Stimulated activated naive CD8-positive, alpha-beta T cell treated with anti-CD3 and anti-CD28 coated beads, Interleukin-15, amount 100 ng/mL, for 72 hours (primary cell): Measurements from ENCODE around the gene MCF2L2.

Experiments
- ATAC-seq: fragments of 150-1000 bp; cut with Tn5 transposase; 2 replicates; pipeline ENCODE4 v1.10.0; 2021; ENCODE audit warnings: mild to moderate bottlenecking, moderate library complexity
- DNase-seq, 2 donors: peaks; one replicate each; pipeline ENCODE4 v3.0.0; 2021 to 2022
- H3K27ac Mint-ChIP-seq, 2 donors: one replicate each; pipeline ENCODE4 v1.8.0; 2022; ENCODE audit warnings: mild to moderate bottlenecking in 2 of 2, mixed read lengths in 2 of 2, moderate library complexity in 2 of 2
- H3K27me3 Mint-ChIP-seq: one replicate; pipeline ENCODE4 v1.8.0; 2022; ENCODE audit warnings: mixed read lengths
- H3K4me1 Mint-ChIP-seq: one replicate; pipeline ENCODE4 v1.8.0; 2022; ENCODE audit warnings: mild to moderate bottlenecking, mixed read lengths
- H3K4me3 Mint-ChIP-seq, 2 donors: one replicate each; pipeline ENCODE4 v1.8.0; 2022; ENCODE audit warnings: mild to moderate bottlenecking in 2 of 2, mixed read lengths in 2 of 2, moderate library complexity in 1 of 2
- H3K9me3 Mint-ChIP-seq, 2 donors: one replicate each; pipeline ENCODE4 v1.8.0; 2022; ENCODE audit warnings: mixed read lengths in 2 of 2

The MCF2L2 gene

DNA sequence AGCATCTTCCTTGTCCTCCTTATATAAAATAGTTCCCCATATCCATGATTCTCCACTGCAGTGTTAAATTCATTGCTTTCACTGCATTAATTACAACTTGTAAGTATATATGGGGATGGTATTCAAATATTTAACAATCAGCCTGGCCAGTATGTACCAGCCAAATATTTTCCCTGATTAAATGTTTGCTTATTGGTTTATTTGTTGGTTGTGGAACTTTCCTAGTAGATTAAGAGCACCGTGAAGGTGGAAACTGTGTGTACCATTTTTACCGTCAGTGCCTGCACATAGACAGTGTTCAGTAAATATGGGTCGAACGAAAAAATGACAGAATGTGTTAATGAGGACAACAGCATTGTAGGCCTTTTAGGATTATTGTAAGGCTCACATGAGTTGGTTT is 272.9 kb downstream of the MCF2L2 start:
- DNase-seq (no peak), ATAC-seq (no peak)
- Mint-ChIP-seq H3K4me3 (no peak overlapping the region), H3K27ac (no peak overlapping the region), H3K4me1 (peaks cover 30% of the 10 kb centered on the region), H3K9me3 (no peaks in the 10 kb centered on the region), H3K27me3 (no peaks in the 10 kb centered on the region)

DNA sequence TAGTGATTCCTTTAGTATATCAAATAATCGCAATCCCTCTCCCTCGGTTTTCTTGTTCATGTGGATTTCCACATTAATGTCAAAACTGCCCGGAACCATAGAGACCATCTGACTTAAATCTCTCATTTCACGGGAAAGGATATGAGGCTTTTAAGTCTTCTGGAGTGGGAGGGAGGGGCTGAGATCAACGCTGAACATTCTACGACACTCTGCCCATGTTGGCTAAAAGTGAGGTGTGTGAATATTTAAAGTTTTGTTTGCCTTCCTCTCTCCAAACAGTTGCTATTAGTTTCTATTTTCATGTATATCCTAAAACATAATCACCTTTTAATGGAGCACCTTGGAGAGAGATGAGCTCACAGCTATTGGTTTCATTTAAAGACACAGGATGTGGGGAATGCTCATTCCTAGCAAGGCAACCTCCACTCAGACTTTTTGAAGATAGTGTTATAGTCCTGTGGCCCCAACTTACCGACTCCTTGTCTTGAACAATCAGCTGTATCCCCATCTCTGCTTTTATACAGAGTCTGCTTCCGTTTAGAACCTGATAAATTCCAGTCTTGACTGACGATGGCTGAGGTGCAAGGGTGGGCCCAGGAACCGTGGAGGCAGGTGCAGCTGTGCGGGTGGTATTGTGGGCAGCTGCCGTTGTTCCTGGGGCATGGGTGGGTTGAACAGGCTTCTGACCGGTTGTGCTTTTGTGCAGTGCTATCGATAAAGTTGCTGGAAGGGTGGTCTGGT is 275.0 kb downstream of the MCF2L2 start:
- Mint-ChIP-seq H3K27me3 (no peaks in the 10 kb centered on the region), H3K27ac (no peak overlapping the region), H3K9me3 (no peaks in the 10 kb centered on the region), H3K4me1 (peaks cover 11% of the 10 kb centered on the region), H3K4me3 (no peak overlapping the region)
- ATAC-seq, result no peak
- DNase-seq, result no peak

DNA sequence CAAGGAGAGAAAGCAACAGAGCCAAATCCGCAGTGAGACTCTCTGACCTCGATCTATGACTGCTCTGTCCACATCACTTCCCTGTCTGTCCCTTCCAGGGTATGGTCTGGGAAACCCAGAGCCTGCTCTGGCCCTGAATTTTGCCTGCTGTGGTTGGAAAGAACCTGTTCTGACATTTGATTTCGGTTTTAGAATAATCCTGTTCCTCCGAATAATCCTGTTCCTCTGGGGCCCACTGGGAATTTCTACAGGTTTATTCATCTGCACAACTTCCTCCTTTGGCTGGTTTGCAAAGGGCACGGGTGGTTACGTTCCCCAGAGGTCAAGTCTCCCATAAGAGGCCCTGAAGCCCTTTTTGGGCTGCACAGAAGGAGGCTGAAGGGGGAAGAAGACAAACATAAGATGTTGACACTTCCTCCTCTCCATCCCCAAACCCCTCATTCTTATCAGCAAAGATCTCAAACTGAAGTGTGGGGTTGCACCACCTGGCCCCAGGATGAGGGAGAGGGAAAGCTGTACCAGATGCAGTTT is 276.5 kb downstream of the MCF2L2 start:
- no peak overlapping the region for H3K4me3 Mint-ChIP-seq
- no peak overlapping the region for H3K27ac Mint-ChIP-seq
- H3K27me3 Mint-ChIP-seq, result no peaks in the 10 kb centered on the region
- ATAC-seq (no peak), DNase-seq (no peak)
- no peaks in the 10 kb centered on the region for H3K4me1 Mint-ChIP-seq
- H3K9me3 Mint-ChIP-seq, result no peaks in the 10 kb centered on the region

DNA sequence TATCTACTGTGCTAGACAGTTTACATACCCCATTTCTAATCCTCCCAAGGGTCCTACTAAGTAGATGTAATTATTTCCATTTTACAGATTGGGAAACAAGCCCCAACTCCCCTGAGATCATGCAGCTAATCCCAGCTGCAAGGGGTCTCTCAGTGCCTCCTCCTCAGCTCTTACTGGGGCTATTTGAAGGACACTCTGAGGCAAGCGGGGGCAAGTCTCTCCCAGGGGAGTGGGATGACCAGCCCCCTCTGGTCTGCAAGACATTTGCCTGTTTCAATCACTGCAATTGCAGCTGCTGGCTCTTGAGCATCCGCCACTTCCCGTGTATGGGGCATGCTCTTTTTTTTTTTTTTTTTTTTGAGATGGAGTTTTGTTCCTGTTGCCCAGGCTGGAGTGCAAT is 277.3 kb downstream of the MCF2L2 start:
- Mint-ChIP-seq H3K9me3 (no peaks in the 10 kb centered on the region), H3K4me1 (no peaks in the 10 kb centered on the region), H3K4me3 (no peak overlapping the region), H3K27me3 (no peaks in the 10 kb centered on the region), H3K27ac (no peak overlapping the region)
- DNase-seq (no peak), ATAC-seq (no peak)

DNA sequence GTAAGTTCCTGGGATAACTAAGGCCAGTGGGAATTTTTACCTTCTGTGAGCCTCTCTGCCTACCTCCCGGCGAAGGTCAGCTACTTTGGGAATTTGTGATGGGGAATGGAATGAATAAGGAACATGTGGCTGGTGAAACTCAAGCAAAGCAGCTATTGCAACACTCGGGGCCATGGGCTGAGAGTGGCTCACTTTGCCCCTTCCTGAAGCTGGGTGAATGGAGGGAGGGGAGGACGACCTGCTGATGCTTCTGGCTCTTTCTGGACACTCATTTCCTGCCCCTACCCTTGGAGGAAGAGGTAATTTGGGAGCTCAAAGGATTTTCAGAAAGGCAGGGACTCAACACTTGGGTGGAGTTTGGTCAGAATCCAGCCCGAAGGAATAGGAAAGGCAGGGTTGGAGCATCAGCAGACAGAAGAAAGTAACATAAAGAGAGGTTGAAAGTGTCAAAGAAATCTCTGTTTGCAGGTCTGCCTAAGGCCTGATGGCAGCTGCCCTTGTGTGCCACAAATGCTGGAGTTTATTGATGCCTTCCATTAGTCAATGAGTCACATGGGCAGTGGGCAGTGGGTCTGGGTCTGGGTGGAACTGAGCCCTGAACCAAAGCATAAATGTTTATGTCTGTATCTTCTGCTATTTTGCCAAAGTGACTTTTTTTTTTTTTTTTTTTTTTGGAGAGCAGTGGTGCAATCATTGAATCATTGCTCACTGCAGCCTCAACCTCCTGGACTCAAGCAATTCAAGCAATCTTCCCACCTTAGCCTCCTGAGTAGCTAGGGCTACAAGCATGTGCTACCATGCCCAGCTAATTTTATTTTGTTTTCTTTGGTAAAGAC is 278.3 kb downstream of the MCF2L2 start:
- Mint-ChIP-seq H3K4me3 (no peak overlapping the region), H3K4me1 (no peaks in the 10 kb centered on the region), H3K27me3 (no peaks in the 10 kb centered on the region), H3K9me3 (no peaks in the 10 kb centered on the region), H3K27ac (no peak overlapping the region)
- DNase-seq (no peak), ATAC-seq (no peak)

DNA sequence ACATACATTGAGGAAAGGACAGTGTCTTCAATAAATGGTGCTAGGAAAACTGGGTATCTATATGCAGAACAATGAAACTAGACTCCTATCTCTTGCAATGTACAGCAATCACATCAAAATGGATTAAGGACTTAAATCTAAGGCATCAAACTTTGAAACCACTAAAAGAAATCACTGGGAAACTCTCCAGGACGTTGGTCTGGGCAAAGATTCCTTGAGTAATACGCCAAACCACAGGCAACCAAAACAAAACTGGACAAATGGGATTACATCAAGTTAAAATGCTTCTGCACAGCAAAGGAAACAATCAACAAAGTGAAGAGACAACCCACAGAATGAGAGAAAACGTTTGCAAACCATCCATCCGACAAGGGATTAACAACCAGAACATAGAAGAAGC is 280.4 kb downstream of the MCF2L2 start:
- Mint-ChIP-seq H3K4me1 (no peaks in the 10 kb centered on the region), H3K27me3 (no peaks in the 10 kb centered on the region)
- no peak for DNase-seq

DNA sequence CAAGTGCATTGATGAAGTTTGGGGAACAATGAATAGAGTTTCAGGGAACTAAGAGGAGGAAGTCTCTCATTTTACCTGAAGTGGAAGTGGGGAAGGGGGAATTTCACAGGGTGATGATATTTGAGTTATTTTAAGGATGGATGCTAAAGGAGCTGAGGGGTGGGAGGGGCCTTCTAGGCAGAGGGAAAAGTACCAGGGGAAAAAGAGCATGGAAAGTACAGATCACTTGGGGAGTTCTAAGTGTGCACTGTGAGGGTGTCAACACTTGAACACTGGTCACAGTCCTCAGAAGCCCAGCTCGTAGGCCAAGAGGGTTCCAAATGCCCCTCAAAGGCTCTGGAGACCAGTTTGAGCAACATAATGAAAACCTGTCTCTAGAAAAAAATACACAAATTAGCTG is 284.1 kb downstream of the MCF2L2 start:
- no peak overlapping the region for H3K27ac Mint-ChIP-seq
- no peak for DNase-seq
- no peak for ATAC-seq
- no peaks in the 10 kb centered on the region for H3K9me3 Mint-ChIP-seq
- H3K4me1 Mint-ChIP-seq, result peaks cover 4% of the 10 kb centered on the region
- H3K4me3 Mint-ChIP-seq, result no peak overlapping the region
- no peaks in the 10 kb centered on the region for H3K27me3 Mint-ChIP-seq

More for the DNA sequence above, 280.4 kb downstream of the MCF2L2 start:
- Mint-ChIP-seq H3K9me3 (no peaks in the 10 kb centered on the region), H3K4me3 (no peak overlapping the region), H3K27ac (peak overlapping the region in 1 of 2 donors; percentile 59)
- ATAC-seq, result no peak

DNA sequence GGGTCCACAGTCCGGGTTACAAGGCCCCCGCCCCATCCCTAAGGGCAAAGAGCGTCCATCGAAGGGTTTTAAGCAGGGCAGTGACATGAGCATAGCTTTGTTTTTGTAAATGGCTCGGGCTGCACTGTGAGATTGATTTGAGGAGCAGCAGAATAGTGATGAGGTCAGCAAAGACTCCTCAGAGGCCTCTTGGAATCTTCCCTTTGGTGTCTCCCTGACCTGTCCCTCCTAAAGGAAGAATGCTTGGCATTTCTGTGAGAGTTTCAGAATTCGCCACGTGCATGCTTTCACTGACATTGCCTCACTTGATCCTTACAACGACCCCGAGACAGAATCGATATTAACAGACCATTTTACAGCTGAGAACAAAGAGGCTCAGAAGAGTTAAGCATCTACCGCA is 286.2 kb downstream of the MCF2L2 start:
- ATAC-seq (no peak), DNase-seq (no peak)
- Mint-ChIP-seq H3K4me1 (peaks cover 4% of the 10 kb centered on the region), H3K27me3 (no peaks in the 10 kb centered on the region), H3K9me3 (no peaks in the 10 kb centered on the region), H3K27ac (no peak overlapping the region), H3K4me3 (no peak overlapping the region)

DNA sequence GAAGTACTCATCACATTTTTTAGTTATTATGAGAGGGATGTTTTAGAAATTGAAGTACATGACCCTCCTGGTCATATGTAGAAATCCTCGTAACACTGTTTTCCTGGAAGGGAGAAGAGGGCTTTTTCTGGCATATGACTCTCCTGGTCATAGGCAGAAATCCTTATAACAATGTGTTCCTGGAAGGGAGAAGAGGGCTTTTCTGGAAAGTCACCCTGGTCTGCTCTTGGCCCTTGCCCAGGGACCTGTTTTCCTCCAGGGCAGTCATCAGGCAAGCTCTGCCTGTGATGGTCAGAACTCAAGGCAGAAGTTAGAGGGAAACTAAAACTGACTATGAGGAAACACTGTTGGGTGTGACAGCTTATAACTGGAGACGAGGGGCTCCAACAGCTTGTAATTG is 293.6 kb downstream of the MCF2L2 start:
- Mint-ChIP-seq H3K9me3 (no peaks in the 10 kb centered on the region), H3K4me1 (no peaks in the 10 kb centered on the region), H3K4me3 (no peak overlapping the region), H3K27ac (no peak overlapping the region), H3K27me3 (peaks cover 7% of the 10 kb centered on the region)
- DNase-seq (no peak), ATAC-seq (no peak)

DNA sequence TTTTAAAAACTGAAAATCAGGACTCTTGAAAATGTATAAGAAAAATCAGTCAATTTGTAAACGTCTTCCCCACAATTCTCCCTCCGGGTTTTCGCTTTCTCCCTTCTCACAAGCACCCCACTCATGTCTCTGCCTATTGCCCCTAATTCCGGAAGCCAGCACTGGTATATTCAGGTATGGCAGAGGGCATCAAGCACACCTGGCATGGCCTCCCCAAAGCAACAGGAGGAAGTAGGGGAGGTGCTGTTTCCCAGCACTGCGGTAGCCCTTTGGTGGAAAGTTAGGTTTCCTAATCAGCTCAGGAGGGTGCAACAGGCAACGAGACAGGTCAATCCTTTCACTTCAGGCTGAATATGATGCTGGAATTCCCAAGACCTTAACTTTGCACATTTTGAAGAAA is 296.0 kb downstream of the MCF2L2 start:
- H3K4me1 Mint-ChIP-seq, result no peaks in the 10 kb centered on the region
- H3K9me3 Mint-ChIP-seq, result peaks cover 7 to 13% of the 10 kb centered on the region in 2 donors
- DNase-seq, result no peak
- ATAC-seq, result no peak
- H3K4me3 Mint-ChIP-seq, result no peak overlapping the region
- H3K27me3 Mint-ChIP-seq, result peaks cover 7% of the 10 kb centered on the region
- H3K27ac Mint-ChIP-seq, result no peak overlapping the region

DNA sequence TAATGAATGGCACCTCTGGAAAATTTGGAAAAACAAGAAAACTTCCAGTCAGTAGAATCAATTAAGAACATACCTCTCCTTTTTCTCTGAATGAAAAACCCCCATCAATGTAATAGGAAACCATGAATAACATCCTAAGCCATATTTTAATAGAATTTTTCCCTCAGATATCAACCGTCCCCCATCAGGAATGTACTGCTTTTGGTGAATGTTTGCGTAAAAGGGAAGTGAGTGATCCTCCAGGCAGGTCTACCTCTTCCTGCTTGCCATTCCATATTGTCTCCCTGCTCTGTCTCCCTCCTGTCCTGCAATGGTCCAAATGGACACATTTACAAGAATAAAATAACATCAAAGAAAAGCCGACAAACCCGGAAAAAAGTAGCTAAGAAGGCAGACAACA is 296.7 kb downstream of the MCF2L2 start:
- H3K27ac Mint-ChIP-seq, result no peak overlapping the region
- peaks cover 7 to 13% of the 10 kb centered on the region in 2 donors for H3K9me3 Mint-ChIP-seq
- DNase-seq (no peak), ATAC-seq (no peak)
- no peak overlapping the region for H3K4me3 Mint-ChIP-seq
- H3K27me3 Mint-ChIP-seq, result peaks cover 7% of the 10 kb centered on the region
- H3K4me1 Mint-ChIP-seq, result no peaks in the 10 kb centered on the region

DNA sequence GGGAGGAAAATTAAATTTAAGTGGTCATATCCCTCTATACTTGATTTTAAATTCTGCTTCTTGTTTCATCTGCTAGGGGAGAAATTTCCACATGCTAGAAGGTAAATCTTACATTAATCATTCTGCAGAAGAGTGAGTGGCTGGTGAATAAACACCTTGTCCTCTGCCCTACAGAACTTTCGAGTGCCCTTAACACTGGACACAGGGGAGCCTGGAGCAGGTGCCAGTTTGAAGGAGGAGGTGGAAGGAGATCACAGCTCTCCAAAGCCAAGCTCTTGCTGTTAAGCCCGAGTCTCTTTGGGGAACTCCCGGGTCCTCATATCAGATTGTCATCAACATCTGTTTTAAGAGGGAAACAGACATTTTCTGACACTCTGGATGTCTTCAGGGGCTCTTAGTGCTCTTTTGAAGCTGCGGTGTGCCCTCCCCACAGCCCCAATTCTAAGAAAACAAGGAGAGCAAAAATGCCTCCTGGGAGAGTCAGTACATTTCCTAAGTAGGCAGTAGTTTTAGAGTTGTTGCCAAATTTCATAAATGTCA is 297.2 kb downstream of the MCF2L2 start:
- no peak for ATAC-seq
- DNase-seq, result no peak
- Mint-ChIP-seq H3K27me3 (peaks cover 7% of the 10 kb centered on the region), H3K27ac (no peak overlapping the region), H3K4me1 (no peaks in the 10 kb centered on the region), H3K4me3 (no peak overlapping the region), H3K9me3 (peaks cover 7 to 13% of the 10 kb centered on the region in 2 donors)

DNA sequence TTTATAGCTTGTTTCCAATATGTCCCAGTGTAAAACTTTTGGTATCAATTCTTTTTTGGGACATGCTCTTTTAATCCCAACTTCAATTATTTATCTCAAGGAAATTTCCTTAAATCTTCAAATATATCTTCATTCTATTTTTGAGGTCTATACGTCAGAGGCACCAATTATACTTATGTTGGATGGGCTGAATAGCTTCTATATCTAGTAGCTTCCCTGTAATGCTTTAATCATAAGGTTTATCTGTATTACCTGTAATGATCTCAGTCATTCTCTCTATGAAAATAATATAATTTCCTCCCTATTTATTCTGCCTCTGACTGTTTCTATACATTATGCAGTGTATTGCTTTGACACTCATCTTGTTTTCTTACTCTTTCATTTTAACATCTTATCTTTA is 299.2 kb downstream of the MCF2L2 start:
- H3K9me3 Mint-ChIP-seq, result peaks cover 7 to 13% of the 10 kb centered on the region in 2 donors
- no peaks in the 10 kb centered on the region for H3K4me1 Mint-ChIP-seq
- H3K27me3 Mint-ChIP-seq, result peaks cover 7% of the 10 kb centered on the region
- no peak overlapping the region for H3K4me3 Mint-ChIP-seq
- H3K27ac Mint-ChIP-seq, result no peak overlapping the region
- no peak for ATAC-seq
- DNase-seq, result no peak

DNA sequence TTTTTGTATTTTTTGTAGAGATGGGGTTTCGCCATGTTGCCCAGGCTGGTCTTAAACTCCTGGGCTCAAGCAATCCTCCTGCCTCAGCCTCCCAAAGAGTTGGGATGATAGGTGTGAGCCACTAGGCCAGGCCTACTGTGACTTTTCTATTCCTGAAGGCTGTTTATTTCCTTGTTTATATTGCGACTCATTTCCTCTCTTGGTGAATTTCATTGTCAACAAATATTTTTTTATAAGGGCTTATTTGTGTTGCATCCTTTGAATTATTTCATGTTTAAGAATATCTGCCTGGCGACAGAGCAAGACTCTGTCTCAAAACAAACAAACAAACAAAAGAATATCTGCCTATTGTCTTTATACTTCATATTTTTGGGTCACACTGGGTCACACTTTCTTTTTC is 299.7 kb downstream of the MCF2L2 start:
- Mint-ChIP-seq H3K27me3 (peaks cover 7% of the 10 kb centered on the region), H3K9me3 (peaks cover 7 to 13% of the 10 kb centered on the region in 2 donors), H3K27ac (no peak overlapping the region), H3K4me1 (no peaks in the 10 kb centered on the region), H3K4me3 (no peak overlapping the region)
- no peak for DNase-seq
- no peak for ATAC-seq
